GM19035 (cell line): ENCODE data around the gene RAB11FIP4.

ENCODE experiments used
- ATAC-seq: cut with Tn5 transposase; IDR thresholded peaks from one replicate; pipeline ENCODE4 v1.9.1; 2021; ENCODE audit not compliant: unreplicated experiment

RAB11FIP4 gene

DNA sequence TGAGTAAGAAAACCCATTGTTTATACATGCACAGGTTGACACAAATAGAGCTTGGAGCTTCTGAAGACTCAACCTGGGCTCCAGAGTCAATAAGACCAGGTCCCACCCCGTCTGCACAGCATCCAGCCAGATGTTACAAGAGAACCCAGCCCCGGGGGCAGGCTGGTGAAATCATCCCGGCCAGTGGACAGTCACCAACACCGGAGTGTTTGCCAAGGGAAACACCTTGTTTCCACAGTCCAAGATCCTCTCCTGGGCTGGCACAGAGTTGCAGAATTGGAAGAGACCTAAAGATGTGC is 90.3 kb downstream of the RAB11FIP4 start:
- no peak for ATAC-seq

DNA sequence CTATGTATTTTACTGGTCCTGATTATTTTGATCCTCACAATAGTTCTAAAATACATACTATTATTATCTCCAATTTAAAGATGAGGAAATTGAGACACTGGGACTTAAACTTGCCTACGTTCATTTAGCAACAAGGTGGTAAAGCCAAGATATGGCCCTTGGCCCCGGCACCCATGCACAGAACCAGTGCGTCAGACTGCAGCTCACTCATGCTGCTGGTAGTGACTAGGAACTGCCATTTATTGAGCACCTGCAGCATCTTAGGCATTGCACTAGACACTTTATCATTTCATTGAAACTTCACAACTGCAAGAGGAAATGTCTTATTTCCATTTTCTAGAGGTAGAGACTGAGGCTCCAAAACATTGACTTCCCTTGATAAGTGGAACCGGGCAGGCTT is 93.3 kb downstream of the RAB11FIP4 start:
- no peak for ATAC-seq

DNA sequence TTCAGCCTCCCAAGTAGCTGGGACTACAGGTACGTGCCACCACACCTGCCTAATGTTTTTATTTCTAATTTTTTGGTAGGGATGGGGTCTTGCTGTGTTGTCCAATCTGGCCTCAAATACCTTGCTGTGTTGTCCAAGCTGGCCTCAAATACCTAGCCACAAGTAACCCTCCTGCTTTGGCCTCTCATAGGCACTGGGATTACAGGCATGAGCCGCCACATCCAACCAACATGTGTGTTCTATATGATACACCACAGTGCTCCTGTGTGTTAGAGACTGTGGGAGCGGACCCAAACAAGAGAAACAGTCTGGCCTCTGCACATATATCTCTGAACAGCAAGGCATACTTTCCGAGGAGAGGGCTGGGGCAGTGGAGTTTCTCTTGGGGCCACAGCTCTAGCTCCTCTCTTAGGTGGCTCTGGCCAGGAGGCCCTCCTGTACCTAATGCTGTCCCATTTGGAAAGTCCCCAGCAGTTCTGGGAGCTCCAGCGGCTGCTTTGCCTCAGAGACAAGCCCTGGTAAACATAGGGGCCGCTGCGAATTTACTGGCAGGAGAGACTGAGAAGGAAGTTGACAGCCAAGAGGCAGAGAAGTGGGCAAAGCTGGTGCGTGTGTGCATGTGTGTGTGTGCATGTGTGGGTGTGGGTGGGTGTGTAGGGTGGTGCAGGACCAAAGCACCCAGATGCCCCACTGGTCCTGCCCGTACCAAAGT is 95.0 kb downstream of the RAB11FIP4 start:
- no peak for ATAC-seq

DNA sequence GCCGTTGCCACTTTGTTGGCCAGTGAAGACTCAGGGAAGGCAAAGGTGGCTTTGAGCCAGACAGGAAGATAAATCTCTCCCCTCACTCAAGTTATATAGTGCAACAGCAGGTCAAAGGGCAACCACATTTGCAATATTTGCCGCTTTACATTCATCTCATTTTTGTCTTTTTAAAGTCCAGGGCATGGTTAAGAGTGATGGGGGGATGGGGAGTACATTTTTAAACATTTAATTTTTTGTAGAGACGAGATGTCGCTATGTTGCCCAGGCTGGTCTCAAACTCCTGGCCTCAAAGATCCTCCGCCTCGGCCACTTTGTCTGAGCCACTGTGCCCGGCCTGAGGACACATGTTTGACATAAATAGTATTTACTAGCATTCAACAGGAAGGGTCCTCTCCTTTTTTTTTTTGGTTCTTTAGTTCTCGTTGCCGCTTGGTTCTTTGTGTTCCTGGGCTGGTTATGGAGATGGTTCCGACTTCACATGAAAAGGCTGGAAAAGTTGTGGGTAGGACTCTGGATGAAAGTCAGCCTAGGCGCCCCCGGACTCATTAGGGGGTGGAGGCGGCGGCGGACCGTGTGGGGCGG is 95.7 kb downstream of the RAB11FIP4 start:
- ATAC-seq = no peak

DNA sequence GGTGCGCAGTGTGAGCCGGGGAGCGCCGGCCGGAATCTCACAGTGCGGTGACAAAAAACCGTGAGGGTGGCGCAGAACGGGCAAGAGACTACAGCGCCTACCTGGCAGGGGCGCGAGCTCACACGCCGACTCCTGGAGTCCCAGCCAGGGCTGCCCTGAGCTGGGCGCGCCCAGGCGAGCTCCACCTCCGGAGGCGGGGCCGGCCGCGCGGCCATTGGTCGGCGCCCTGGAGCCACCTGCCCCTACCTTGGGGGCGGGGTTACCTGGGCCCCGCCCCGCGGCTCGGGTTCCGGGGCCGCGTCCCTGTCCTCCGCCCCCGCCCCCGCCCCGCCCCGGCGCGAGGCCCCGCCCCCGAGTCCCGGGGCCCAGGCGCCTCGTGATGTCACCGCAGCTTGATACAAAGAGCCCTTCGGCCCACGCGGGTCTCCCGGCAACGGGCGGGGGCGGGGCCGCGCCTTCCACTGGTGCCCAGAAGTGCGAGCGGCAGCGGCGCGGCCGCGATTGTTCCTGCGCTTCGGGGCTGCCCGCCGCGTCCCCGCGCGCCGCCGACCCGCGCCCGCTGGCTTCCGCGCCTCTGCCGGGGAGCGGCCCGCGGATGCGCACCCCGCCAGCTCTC is 96.3 kb downstream of the RAB11FIP4 start:
- ATAC-seq = peak; percentile 68

DNA sequence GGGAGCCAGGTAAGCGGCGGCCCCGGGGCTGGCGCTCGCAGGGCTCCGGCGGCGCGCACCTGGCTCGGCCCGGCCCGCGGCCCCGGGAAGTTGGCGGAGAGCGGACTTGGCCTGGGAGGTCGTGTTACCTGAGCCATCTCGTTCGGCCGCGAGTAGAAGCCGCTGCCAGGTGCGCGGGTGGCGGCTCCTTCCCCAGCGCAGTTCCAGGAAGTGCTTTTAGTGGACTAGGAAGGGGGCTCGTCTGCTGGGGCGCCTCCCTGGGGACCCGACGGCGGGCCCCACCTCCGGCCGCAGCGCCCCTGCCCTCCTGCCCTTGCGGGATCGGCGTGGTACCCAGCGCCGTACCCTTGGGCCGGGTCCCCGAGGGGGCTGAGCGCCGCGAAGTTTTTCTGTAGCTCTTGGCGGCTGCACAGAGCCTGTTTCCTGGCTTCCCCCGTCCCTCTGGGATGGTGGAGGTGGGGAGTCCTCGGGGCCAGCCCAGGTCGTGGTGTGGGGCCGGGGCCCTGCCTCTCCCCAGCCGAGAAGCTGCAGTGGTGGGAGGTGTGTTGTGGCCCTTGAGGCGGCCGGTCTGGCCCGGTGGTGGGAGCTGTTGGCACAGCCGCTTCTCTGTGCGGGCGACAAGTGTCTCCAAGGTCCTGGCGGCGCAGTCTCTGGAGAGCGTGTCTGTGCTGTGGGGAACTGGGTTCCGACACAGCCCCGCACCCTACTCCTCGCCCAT is 96.9 kb downstream of the RAB11FIP4 start:
- ATAC-seq = peak; percentile 22

DNA sequence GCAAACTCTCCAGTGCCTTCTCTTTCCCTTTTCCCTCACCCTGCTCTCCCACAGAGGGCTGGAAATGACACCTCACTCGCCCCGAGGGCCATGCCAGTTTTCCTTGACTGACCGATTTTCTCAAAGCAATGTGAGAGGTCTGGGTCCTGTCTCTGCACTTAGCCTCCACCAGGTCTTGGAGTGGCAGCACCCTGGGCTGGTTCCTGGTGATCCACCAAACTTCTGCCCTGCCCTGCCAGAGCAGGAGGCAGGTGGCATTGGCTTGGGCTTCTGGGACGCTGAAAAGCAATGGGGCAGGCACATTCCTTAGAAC is 97.5 kb downstream of the RAB11FIP4 start:
- no peak for ATAC-seq

DNA sequence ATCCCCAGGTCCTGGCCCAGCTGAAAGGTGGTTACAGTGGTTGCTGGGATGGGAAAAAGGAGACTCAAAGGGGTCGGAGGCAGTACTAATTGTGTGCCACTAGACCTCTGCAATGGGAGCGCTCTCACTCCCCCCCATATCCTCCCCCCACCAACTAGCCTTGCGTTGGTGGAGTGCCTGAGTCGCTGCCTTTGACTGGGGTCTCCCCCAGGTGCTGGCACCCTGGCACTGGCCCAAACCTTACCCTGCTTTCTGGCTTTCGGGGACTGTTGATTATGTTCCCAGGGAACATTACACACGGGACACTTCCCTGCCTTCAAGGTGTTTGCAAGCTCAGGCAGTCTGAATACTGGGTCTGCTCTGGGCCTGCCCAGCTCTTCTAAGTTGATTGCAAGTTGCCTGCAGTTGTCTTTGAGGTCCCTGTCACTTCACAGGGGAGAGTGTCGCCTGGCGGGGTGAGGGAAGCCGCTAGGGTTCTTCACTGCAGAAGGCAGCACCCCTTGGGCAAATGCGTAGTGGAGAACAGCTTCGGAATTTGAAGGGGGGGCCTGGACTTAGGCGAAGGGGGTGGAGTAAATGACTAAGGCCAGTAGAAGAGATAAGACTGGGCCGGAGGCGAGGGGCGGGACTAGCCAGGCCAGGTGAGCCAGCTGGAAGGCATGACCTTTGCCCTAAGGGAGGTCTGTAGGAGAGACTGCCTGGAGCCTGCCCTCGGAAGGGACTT is 98.0 kb downstream of the RAB11FIP4 start:
- ATAC-seq = no peak

DNA sequence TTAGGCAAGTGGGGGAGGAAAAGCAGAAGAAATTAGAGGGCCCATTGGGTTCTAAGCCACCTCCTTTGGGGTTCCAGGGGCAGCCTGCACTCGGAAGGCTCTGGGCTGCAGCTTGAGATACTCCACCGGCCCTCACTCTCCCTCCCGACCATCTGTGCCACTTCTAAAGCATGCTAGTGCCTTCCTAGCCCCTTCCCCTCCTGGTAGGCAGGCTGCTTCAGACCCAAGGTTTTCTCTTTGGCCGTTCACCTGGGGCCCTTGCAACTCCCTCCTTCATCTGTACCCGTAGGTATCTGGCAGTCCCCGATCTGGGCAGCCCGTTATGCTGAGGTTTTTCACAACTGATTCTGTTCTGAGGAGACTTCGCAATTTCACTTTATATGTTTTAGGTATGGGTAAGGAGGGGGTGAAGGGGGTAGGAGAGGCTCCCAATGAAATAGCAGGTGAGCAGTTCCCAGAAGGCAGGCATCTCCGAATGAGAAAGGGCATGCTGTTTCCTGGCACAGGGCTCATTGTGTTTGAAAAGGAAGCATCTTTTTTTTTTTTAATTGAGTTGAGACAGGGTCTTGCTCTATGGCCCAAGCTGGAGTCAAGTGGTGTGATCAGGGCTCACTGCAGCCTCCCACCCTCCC is 98.7 kb downstream of the RAB11FIP4 start:
- no peak for ATAC-seq

DNA sequence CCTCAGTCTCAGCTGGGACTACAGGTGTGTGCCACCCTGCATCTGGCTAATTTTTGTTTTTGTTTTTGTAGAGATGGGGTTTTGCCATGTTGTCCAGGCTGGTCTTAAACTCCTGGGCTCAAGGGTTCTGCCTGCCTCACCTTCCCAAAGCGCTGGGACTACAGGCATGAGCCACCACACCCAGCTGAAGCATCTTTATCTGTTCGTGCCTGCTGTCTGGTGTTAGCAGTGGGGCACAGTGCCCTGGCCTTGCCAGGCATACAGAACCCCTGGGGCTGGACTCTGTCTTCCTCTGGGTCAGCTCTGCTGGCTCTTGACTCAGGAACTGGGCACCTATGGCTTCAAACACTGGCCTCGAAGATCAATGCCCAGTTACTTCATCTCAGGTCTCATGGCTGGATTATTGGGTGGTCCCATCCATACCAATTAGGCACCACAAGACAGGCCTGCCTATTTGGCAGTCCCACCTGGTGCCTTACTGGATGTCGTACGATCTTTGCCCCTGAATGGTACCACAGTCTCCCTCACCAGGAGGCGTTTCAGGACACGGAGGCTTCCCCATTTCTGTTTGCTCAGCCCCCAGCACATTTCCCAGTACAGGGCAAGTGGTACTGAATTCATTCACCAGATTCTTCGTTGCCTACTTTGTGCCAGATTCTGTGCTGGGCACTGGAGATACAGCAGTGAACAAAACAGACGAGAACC is 99.3 kb downstream of the RAB11FIP4 start:
- ATAC-seq = no peak

DNA sequence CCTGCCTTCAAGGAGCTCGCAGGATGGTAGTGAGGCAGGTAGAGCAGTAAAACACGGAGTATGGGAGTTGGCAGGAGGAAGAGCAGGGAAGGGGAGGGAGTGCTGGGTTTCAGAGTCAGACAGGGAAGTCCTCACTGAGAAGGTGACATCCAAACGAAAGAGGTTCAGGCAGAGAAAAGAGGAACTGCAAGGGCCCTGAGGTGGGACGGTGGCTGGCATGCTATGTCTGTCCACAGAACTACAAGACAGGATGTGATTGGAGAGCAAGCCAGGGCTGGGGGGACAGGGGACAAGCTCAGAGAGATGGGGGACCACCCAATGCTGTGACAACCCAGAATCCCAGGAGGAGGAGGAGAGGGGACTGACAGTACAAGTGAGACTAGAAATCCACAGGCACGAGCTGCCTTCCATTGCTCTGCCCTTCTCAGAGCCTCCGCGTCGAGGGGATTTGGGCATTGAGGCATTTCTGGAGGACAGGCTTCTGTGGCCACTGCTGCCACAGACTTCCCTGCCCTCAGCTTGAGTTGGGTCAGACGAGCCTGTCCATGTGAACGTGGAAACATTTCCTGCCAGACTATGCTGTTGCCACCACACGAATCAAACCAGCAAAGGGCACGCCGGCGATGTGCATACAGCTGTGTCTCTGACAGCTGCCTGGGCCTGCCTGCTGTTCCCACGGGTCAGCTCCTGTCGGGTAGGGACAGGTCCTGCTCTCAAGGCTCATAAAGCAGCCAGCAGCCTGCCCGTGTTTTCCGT is 100.1 kb downstream of the RAB11FIP4 start:
- no peak for ATAC-seq

DNA sequence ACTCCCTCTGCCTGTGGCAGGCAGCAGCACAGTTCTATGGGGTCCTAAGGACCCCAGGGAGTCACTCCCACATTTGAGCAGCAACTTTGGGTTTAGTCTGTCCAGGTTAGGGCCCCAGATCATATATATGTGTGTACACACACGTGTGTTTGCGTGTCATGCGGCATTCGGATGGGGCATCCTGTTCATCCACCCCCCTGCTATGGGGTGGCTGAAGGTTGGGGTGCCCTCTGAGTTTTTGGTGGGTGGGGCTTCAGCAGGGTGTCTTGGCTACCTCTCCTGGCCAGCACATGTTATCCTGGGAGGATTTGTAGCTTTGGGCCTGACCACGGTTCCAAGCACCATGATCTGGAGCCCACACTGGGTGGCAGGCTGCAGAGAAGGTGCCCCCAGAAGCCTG is 100.7 kb downstream of the RAB11FIP4 start:
- ATAC-seq = no peak

DNA sequence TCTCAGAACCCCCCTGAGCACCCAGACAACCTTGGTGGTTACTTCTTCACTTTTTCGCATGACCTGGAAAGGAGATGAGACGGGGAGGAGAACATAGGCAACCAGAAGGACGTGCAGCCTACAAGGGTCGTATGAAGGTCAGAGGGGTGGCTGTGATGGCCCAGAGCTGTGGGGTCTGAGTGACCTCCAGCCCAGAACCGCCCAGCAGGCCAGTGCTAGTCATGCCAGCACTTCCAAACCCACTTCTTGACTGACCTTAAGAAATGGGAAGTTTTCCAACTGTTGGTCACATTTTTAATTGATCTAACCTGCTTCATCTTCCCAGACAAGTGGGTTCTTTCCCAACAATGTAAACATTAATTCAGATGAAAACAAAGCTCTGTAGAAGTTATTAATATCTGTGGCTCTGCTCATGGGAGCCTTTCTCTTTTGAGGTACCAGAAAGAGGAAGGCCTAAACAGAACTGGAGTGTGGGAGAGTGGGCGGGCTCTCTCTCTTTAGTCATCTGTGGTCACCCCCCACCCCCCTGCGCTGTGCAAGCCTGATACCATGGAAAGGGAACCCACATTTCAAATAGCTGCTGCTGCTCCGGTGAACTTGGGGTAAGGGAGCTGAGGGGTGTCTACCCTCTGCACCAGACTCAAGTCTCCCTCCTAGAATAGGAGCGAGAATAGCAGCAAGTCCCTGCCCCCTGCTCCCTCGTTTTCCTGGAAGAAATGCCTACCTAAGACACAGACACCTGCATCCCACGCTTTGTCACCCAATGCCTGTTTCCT is 101.6 kb downstream of the RAB11FIP4 start:
- no peak for ATAC-seq

DNA sequence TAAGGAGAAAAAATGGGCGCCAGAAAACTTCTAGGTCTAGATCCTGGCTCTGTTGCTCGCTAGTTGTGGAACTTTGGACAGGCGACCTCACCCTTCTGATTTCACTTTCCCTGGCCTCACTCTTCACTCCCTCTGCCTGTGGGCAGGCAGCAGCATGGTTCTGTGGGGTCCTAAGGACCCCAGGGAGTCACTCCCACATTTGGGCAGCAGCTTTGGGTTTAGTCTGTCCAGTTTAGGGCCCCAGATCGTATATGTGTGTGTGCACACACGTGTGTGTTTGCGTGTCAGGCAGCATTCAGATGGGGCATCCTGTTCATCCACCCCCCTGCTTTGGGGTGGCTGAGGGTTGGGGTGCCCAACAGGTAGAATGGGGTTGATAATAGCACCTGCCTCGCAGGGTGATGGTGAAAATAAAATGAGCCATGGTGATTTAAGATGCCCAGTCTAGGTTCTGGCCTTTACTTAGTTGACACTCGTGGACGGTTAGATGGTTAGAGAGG is 102.2 kb downstream of the RAB11FIP4 start:
- no peak for ATAC-seq

DNA sequence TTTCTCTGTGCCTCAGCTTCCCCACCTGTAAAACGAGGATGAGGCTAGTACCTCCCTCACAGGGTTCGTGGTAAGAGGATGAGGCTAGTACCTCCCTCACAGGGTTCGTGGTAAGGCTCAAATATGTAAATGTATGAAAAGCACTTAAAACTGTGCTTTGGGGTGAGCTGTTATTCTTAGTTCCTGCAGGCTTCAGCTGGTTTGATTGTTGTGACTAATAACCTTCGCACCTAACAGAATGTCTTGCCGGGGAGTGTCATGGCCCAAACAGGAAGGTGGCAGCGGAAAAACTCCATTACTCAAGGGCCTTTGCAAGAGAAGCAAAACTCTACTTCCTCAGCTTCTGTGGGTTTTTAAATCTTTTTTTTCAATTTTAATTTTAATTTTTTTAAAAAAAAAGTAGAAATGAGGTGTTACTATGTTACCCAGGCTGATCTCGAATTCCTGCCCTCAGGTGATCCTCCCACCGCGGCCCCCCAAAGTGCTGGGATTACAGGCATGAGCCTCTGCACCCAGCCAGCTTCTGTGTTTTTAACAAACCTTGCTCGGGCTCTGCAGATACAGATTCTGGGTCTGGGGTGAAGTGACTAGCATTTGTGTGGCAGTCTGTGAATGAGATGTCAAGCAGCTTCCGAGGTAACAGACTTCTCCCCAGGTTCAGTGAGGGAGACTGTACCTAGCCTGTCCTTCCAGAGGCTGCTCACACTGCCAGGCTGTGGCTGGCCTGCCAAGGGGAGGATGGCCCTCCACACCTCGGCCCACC is 103.0 kb downstream of the RAB11FIP4 start:
- ATAC-seq = peak; percentile 56

DNA sequence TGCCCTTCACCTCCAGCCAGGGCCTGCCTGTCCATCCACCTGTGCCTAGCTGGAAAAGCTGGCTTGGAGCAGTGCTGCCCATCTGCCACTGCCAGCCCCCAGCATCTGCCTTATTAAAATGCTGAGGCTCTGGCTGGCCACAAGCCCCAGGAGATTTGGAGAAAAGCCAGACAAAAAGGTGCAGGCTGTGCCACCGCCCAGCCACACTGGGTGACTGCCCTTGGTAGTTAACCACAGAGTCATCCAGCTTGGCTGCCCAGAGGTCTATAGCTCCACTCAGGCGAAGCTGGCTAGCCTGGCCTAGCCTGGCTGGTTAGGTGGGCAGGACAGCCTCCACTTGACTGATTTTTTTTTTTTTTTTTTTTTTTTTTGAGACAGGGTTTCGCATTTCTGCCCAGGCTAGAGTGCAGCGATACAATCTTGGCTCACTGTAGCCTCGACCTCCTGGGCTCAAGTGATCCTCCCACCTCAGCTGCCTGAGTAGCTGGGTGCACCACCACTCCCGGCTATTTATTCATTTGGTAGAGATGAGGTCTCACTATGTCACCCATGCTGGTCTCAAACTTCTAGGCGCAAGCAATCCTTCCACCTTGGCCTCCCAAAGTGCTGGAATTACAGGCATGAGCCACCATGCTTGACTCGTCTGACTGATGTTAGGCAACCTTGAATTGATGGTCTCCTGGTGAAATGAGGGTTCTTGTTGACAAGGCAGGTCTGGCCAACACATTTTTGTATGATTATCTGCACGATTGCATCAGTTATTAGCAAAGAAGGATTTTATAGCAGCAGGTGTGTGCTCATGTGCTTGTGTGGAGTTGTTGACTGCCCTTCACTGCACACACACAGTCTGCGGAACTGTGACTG is 103.8 kb downstream of the RAB11FIP4 start:
- no peak for ATAC-seq

DNA sequence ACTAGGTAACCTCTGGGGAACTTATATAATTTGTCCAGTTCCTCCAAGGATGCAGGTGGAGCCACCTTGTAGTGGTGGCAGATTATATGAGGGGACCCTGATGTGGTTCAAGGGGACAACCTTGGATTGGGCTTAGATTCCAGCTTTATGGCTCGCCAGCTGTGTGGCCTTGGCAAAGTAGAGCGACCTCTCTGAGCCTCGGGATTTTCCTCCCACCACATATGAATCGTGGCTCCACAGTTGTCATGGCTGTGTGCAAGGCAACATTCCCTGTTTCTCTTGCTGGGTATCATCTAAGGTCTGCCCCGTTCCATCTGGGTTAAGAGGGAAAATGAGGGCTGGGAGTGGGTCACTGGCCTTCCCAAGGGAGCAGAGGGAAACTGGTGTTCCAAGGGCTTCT is 104.6 kb downstream of the RAB11FIP4 start:
- no peak for ATAC-seq
